ENCODE data around the gene MUC20. TPM values are rescaled to one million over a fixed set of nuclear protein-coding genes. Genes with fewer than 3 reads are reported as not detected.
"Not testable (repeated sequence)": the region's sequence is repeated elsewhere in the genome, so short reads cannot be mapped to it uniquely, and the experiment has no call there.

Gene MUC20
- total and polyA plus RNA-seq, 9 of the 15 experiments (the other 6 are each of a cell fraction or from before 2014, with no cell fraction given): 0.03 to 0.23 (median 0.15) TPM; not detected in 3

DNA sequence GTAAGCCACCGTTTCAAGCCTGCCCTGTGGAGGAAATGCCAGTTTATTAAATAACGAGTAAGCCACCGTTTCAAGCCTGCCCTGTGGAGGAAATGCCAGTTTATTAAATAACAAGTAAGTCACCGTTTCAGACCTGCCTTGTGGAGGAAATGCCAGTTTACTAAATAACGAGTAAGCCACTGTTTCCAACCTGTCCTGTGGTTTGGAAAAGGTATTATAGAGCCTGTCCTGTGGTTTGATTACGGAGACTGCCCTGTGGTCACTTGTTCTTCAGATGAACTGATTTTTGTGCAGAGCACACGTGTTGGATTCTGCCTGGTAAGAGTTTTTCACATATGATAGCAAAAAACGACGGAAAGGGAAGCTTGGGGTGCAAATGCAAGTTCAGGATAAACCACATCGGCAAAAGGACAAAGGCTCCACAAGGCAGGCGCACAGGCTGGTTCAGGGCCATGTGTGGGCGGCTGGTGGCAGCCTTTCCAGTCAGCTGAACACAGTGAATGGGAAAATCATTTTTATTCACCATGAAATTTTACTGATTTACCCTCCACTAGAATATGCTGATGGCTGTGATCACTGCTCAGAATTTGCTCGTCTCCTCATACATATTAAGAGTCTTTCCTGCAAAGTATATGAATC, 38.6 kb upstream of the MUC20 start:
- DNase-seq (ENCODE audit: extremely low read depth in 1 of 4, low spot score in 3 of 4); intact Hi-C loops (cut with micrococcal nuclease): not testable (repeated sequence)
- 81% methylated on average over 11 of the region's 13 CpGs for WGBS (ENCODE audit: insufficient coverage, low coverage, missing lambda C conversion rate)

DNA sequence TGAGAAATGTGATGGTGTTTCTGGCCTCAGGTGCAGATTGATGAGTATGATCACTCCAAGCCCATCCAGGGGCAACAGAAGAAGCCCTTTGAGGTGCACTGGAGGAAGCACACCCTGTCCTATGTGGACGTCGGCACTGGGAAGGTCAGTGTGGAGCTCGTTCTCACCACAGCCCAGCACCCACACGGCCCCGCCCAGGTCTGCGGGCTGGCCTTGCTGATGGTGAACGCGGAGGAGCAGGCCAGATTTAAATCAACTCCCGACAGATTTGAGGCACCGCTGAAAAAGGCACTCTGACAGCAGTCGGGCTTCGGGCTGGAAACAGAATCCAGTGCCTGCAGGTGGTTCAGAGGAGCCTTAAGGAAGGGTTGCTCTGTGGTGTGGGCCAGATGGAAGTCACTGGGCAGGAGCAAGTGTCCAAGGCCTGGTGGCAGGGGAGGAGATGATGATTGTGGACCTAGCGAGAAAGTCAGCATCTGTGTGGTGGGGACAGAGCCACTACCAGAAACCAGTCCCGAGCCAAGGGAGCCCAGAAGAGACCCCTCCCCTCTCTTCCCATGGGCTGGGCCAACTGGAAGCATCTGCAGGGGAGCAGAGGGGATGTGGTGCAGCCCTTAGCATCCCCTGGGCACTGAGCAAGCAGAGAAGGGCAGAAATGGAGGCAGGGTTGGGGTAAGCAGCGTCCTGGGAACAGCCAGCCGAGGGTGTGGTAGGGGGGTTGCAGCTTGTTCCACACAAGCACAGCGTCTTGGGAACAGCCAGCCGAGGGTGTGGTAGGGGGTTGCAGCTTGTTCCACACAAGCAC, 36.9 kb upstream of the MUC20 start:
- in situ Hi-C loops (cut with MboI); H3K79me2 ChIP-seq (ENCODE audit: control insufficient read depth, insufficient read depth, low read length); H3K9me3 ChIP-seq (replicated peaks; ENCODE audit: control insufficient read depth, insufficient read depth, low read depth, low read length); H2AFZ ChIP-seq (ENCODE audit: low read depth, low read length); H3K27ac ChIP-seq (ENCODE audit: extremely low read depth, low read depth, low read length); H3K9me1 ChIP-seq (ENCODE audit: control insufficient read depth, insufficient read depth, low read length); intact Hi-C loops (cut with micrococcal nuclease); H3K4me1 ChIP-seq (replicated peaks in 1 of 2; ENCODE audit: control insufficient read depth in 2 of 2, insufficient read depth in 2 of 2, low read length in 2 of 2); H4K20me1 ChIP-seq (replicated peaks; ENCODE audit: control insufficient read depth, insufficient read depth, low read length); H3K4me3 ChIP-seq; H3K27me3 ChIP-seq (ENCODE audit: control insufficient read depth in 2 of 2, insufficient read depth in 2 of 2, low read length in 2 of 2); POLR2A ChIA-PET; BruUV-seq (replicated peaks); FAIRE-seq; CTCF ChIA-PET (ENCODE audit: low intra/inter-chr PET ratio); H3K4me2 ChIP-seq (ENCODE audit: insufficient read depth, low read length): not testable (repeated sequence)
- peak overlapping the region in 1 of 2 experiments; percentile 1; a peak in 1 of 4 replicates for H3K9ac ChIP-seq (ENCODE audit: insufficient read depth in 1 of 2, low read depth in 2 of 2, low read length in 2 of 2)
- DNase-seq (ENCODE audit: extremely low read depth in 1 of 4, low spot score in 3 of 4) (peak in 2 of 4 experiments; percentile 6 to 7), ATAC-seq (peak; percentile 16)
- WGBS (ENCODE audit: insufficient coverage, low coverage, missing lambda C conversion rate): 86% methylated on average over 18 of the region's 18 CpGs
- TF ChIP-seq POLR2A (conservative IDR thresholded peaks at IDR 0.05): 0 out of 2 replicates have a peak, but pooled peaks have one; percentile 48
- TF ChIP-seq SUPT5H (IDR thresholded peaks at IDR 0.05): 0 out of 2 replicates have a peak, but pooled peaks have one; percentile 35
- TF ChIP-seq POLR2G (IDR thresholded peaks at IDR 0.05; ENCODE audit: low read depth, low read length): peak; percentile 48; the same call in 1 of the 2 replicates
- peak; percentile 38 for TF ChIP-seq POLR2B (IDR thresholded peaks at IDR 0.05; ENCODE audit: low read depth, partially characterized antibody)
- peaks cover 63% of the 10 kb centered on the region; the same call in 2 of the 3 replicates for H3K36me3 ChIP-seq (ENCODE audit: control insufficient read depth, insufficient read depth, low read length)

More for the DNA sequence above, 38.6 kb upstream of the MUC20 start:
- POLR2A ChIA-PET: interaction anchor here (1.0 kb wide), 1 partner anchor 258 kb away, joined by 3 read pairs; no protein-coding TSS in a partner anchor
- H3K4me1 ChIP-seq (replicated peaks in 1 of 2; ENCODE audit: control insufficient read depth in 2 of 2, insufficient read depth in 2 of 2, low read length in 2 of 2); H4K20me1 ChIP-seq (replicated peaks; ENCODE audit: control insufficient read depth, insufficient read depth, low read length); FAIRE-seq; in situ Hi-C loops (cut with MboI); H2AFZ ChIP-seq (ENCODE audit: low read depth, low read length); H3K9ac ChIP-seq (ENCODE audit: insufficient read depth in 1 of 2, low read depth in 2 of 2, low read length in 2 of 2); CTCF ChIA-PET (ENCODE audit: low intra/inter-chr PET ratio); H3K27ac ChIP-seq (ENCODE audit: extremely low read depth, low read depth, low read length); H3K9me3 ChIP-seq (replicated peaks; ENCODE audit: control insufficient read depth, insufficient read depth, low read depth, low read length); ATAC-seq; H3K9me1 ChIP-seq (ENCODE audit: control insufficient read depth, insufficient read depth, low read length); H3K4me2 ChIP-seq (ENCODE audit: insufficient read depth, low read length); H3K27me3 ChIP-seq (ENCODE audit: control insufficient read depth in 2 of 2, insufficient read depth in 2 of 2, low read length in 2 of 2); BruUV-seq (replicated peaks); H3K79me2 ChIP-seq (ENCODE audit: control insufficient read depth, insufficient read depth, low read length); H3K4me3 ChIP-seq: not testable (repeated sequence)
- H3K36me3 ChIP-seq (ENCODE audit: control insufficient read depth, insufficient read depth, low read length): peaks cover 67% of the 10 kb centered on the region; the same call in 2 of the 3 replicates

DNA sequence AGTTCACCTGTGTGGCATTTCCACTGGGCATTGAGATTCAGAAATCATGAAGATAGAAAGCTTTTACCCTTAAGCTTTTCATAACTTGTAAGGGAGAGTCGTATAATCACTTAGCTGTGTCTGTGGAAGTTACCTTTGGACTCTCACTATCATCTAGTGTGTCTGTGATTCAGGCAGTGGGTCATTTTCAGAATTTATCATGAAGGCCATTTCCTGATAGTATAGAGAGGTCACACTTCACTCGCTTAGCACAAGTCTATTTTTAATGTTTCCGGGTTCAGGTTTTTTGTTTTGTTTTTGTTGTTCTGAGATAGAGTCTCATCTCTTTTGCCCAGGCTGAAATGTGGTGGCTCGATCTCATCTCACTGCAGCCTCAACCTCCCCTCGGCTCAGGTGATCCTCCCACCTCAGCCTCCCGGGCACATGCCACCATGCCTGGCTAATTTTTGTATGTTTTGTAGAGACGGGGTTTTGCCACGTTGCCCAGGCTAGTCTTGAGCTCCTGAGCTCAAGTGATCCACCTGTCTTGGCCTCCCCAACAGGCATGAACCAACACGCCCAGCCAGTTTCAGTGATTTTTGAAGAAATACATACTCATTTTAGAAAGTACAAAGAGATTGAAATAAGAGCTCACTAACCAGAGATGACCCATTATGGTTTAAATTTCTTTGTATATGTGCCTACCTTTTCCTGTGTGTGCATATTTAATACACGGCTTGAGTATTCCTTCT, 36.1 kb upstream of the MUC20 start:
- H3K27me3 ChIP-seq (ENCODE audit: control insufficient read depth in 2 of 2, insufficient read depth in 2 of 2, low read length in 2 of 2); H3K9ac ChIP-seq (ENCODE audit: insufficient read depth in 1 of 2, low read depth in 2 of 2, low read length in 2 of 2); in situ Hi-C loops (cut with MboI); intact Hi-C loops (cut with micrococcal nuclease); FAIRE-seq; H3K9me3 ChIP-seq (replicated peaks; ENCODE audit: control insufficient read depth, insufficient read depth, low read depth, low read length); H3K4me3 ChIP-seq; H3K4me2 ChIP-seq (ENCODE audit: insufficient read depth, low read length); H3K9me1 ChIP-seq (ENCODE audit: control insufficient read depth, insufficient read depth, low read length); CTCF ChIA-PET (ENCODE audit: low intra/inter-chr PET ratio); H3K4me1 ChIP-seq (replicated peaks in 1 of 2; ENCODE audit: control insufficient read depth in 2 of 2, insufficient read depth in 2 of 2, low read length in 2 of 2); POLR2A ChIA-PET; H3K79me2 ChIP-seq (ENCODE audit: control insufficient read depth, insufficient read depth, low read length); DNase-seq (ENCODE audit: extremely low read depth in 1 of 4, low spot score in 3 of 4); H3K27ac ChIP-seq (ENCODE audit: extremely low read depth, low read depth, low read length); H4K20me1 ChIP-seq (replicated peaks; ENCODE audit: control insufficient read depth, insufficient read depth, low read length); ATAC-seq; H2AFZ ChIP-seq (ENCODE audit: low read depth, low read length): not testable (repeated sequence)
- BruUV-seq (replicated peaks): TSS peak; percentile 25
- WGBS (ENCODE audit: insufficient coverage, low coverage, missing lambda C conversion rate): 85% methylated on average over 8 of the region's 10 CpGs
- peaks cover 66% of the 10 kb centered on the region; the same call in 2 of the 3 replicates for H3K36me3 ChIP-seq (ENCODE audit: control insufficient read depth, insufficient read depth, low read length)
